ENCODE results near the gene METRNL.
A peak's percentile ranks its signal among the peaks of the same experiment; 100 is the strongest.
"Not testable (repeated sequence)": the region's sequence is repeated elsewhere in the genome, so short reads cannot be mapped to it uniquely, and the experiment has no call there.

The METRNL gene

DNA sequence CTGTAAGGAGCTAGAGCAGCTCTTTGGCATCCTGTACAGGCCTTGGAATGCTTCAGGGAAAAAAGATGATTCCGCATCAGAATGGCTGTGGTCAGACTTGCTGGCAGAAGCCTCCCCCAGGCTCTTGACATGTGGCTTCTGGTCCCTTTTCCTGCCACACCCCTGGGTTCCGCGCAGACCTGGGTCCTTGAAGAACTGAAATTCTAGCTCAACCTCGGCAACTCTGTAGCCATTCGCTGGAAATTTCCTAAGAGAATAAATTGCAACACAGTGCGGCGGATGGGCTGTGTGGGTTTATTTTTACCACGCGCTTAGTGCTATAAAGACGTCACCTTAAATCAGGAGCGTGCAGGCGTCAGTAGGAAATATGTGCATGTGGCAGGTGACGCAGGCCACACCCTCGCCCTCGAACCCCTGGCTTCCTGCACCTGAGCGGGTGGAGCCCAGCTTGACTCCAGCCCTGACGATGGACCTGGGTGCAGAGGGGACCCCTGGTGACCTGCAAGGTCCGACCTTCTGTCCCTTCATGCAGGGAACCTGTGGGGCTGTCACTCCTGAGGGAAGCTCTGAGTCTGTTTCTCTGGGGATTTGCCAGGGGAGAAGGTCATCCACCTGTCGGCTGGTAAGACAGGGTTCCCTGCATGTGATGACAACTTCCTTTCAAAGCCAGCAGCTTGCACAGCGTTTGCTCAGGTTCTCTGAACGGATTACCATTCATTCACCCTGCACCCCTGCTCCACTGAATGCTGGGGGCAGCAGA is 46.3 kb downstream of the METRNL start:
- peak; percentile 35 for DNase-seq

DNA sequence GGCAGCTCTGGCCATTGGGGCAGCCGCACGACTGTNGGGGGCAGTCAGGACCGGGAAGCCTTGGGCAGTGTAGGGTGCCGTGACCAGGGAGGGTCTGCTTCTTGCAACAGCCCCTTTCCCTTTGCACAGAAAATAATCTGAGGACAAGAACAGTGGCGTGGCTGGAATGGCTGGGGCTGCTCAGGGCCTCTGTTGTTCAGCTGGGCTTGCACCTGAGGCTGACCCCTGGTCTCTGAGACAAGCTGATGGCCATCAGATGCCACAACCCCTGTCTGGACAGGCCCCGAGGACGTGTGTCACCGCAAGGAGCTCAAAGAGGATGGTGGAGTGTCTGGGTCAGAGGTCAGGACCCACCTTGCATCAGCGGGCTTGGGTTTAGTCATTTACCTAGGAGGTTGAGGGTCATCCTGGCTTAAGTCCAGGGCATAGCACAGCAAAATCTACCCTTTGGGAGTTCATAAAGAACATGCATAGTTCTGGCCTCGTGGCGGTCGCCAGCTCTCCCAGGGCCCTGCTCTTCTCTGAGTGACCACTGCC is 46.9 kb downstream of the METRNL start:
- no peak for DNase-seq

DNA sequence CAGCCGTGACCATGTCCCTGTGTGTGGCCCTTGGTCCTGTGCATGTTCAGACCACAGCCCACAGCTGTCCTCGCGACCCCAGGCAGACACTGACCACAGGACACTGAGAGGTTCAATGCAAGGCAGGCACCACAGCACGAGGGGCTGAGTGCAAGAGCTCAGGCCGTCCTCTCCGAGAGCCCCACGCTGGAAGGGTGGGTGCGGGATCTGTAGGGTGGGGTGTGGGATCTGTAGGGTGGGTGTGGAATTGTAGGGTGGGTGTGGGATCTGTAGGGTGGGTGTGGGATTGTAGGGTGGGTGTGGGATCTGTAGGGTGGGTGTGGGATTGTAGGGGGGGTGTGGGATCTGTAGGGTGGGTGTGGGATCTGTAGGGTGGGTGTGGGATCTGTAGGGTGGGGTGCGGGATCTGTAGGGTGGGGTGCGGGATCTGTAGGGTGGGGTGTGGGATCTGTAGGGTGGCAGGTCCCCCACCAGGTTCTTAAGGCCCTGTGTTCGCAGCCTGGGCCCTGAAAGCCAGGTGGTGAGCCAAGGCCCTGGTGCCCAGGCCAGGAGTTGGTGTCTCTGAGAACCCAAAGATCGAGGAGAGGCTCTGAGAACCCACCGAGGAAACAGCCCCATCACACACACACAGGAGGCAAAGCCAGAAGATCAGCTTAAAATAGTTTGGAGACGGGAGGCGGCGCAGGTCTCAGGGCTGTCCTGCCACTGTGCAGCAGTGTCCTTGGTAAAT is 48.2 kb downstream of the METRNL start:
- DNase-seq = no peak

DNA sequence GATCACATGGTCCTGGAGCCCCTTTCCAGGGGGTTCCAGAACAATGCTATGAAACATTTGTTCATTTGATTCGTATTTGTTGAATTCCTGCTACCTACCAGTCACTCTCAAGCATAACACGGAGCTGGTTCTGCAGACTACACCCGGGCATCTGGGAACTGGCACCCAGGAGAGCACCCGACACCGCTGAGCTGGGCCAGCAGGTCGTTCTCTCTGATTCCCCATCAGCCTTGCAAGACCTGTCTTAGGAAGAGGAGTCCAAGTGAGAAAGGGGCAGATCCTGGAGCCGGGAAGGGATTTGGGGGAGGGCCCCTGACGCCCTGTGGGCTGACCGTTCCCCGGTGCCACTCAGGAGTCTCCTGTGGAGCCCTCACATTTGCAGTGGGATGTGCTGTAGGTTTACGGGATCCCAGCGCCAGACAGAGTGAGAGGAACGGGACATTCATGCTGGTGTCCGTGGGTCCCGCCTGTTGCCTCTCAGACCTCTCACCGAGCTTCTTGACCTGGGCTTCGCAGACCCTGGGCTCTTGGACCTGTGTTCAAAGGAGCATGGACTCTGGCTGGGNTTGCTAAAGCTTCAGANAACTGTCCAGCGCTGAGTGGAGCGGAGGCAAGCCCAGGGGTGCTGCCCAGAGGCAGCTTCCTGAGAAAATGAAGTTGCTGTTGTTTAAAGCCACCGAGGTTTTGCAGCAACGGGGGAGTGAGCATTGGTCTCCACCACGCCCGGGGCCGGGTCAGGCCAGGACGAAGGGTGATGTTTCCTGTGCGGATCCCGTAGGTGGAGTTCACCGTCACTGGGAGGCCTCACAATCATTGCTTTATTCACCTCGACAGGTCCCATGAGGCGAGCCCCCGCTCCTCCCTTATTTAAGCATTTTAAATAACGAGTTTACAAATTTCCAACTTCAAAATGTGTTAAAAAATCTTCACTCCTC is 49.2 kb downstream of the METRNL start:
- no peak for DNase-seq

DNA sequence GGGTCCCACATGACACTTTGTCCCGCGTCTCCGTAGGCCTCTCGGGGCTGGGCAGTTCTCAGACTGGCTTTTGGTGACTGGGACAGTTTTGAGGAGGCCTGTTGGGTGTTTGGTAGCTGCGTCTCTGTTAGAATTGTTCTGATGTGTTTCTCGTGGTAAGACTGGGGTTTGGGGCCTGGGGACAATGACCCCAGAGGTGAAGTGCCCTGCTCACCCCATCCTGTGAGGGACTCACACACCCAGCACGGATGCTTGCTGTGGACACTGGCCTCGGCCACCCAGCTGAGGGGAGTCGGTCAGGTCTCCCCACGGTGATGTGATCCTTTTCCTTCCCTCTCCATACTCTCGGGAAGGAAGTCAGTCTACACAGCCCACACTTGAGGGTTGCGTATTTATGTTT is 50.3 kb downstream of the METRNL start:
- DNase-seq = no peak

DNA sequence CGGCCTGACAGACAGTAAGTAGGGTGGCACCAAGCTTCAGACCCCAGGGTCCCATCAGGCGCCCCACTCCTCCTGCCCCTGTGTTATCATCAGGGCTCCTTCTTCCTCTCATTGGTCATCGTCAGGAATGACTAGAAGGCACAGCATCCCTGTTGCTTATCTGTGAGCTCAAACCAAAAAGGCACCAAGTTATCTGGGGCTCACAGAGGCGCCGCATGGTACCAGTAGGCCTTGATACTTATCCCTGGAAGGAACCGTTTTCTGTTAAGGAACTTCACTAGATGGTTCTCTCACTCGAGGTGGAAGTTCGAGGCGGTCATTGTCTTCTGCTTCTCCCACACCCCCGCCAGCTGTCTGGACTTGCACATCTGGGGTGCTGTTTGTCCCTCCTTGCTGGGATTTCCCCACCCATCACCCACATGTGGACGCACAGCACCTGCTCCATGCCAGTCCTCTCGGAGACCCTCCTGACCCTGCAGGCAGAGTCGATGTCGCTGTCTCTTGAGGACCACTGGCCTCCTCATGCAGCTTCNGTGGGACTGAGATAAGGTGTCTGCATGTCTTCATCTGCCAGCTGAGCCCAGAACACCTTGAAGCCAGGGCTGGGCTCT is 52.1 kb downstream of the METRNL start:
- DNase-seq = no peak

DNA sequence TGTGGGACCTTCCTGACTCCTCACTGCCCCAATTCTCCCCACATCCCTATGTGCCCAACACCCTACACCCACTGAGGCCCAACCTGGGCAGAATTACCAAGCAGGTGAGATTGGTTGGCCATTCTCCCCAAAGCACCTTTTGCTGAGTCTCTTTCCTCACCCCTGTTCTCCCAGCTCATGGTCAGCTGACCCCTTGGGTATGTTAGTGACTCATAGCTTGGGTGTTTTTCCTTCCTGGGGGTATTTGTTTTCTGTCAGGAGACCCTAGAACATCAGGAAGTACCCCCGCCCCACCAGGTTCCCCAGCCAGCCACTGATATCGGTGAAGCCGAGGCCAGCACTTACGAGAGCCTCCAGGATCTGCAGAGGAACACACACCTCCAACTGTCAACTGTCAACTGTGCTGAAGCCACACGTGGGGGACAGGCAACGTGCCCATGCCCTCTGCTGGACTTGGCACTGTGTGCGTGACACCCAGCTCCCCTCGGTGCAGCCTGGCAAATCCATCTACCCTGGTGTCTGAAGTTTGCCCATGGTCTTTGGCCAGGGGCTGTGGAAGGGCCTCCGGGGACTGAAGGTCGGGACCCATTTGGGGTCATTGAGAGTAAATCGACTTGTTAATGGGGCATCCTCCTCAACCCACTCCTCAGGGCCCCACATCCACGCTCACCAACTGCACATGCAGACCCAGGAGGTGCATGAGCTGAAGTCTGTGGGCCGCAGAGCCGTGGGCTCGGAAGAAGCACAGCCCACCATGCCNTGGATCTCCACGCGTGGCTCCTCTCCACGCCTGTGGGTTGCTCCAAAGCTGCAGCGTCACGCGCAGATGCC is 53.1 kb downstream of the METRNL start:
- DNase-seq = no peak

DNA sequence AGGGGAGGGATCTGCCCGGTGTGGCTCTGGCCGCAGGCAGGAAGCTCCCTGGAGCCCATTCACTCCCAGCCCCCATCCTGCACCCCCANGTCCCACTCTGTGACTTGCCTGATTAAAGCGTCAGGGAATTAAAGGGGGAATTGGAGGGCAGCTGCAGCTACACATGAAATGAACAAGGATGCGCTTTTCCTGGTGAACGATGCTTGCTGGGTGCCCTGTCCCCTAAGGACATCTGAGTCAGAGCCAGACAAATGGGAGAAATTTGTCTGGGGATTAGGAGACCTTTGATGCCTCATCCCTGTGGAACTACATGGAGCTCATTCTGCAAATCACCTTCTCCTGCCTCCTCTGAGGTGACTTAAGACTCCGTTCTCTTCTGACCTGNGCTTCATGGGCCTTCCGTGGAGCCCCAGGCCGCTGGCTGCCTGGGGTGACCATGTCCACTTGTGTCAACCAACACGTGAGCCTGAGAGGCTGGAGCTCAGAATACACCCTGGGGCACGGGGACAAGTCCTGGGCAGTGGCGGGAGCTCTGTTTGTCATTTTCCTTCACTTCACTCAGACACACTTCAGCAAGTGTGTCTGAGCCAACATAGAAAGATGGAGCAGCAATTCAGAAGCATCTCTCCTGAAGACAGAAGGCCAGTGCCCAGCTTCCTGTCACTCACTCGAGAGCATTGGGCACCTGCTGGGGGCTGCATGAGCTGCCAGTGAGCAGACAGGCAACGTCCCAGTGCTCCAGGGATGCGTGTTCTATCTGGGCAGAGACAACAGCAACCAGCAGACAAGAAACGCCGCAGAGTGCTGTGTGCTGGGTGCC is 54.1 kb downstream of the METRNL start:
- peak; percentile 9 for DNase-seq

DNA sequence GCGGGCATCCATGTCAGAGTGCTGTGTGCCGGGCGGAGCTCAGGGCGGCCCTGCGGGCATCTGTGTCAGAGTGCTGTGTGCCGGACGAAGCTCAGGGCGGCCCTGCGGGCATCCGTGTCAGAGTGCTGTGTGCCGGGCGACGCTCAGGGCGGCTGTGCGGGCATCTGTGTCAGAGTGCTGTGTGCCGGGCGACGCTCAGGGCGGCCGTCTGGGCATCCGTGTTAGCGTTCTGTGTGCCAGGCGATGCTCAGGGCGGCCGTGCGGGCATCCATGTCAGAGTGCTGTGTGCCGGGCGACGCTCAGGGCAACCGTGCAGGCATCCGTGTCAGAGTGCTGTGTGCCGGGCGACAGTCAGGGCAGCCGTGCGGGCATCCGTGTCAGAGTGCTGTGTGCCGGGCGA is 55.0 kb downstream of the METRNL start:
- not testable (repeated sequence) for DNase-seq

DNA sequence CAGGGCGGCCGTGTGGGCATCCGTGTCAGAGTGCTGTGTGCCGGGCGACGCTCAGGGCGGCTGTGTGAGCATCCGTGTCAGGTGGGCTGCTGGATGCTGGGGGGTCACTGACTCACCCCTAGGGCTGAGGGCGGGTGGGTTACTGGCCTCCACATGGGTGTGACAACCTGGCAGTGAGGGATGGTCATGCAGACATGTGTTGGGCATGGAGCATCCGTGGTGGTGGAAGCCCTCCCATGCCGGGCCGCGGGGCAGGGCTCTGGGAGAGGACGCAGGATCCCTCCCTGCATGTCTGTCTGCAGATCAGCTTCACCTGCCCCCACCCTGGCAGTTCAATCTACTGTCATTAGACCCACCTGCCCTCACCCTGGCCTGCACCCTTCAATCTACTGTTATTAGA is 56.3 kb downstream of the METRNL start:
- DNase-seq = no peak

DNA sequence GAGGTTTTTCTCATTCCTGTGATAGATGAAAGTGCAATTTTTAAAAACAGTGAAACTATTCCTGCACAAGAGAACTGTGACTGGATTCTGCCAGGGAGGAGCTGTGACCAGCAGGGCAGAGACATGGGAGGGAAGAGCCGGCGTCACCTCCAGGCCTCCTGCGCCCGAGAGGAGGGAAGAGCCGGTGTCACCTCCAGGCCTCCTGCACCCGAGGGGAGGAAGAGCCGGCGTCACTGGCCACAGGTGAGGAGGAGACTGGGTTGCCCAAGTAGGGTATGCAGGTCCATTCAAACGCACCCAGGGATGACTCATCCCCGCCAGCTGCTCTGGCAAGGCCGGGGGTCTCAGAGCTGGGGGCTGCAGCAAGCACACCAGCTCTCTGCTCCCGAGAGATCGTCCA is 56.7 kb downstream of the METRNL start:
- no peak for DNase-seq

DNA sequence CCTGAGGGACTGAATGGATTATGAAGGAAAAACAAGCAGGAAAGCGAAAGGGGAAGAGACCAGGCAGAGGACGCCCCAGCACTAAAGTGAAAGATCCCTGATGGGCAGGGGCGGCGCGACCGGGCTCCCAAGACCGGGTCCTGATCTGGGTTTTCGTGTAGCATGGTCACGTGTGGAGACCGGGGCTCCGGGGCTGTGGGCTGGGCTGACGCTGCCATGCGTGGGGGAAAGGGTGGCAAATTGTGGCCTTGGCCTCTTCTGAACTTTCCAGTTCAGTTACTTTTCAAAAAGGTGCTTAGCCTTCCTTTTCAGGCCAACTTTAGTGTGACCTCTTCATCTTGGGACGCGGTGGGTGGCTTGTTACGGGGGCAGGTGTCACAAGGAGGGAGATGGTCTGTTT is 57.5 kb downstream of the METRNL start:
- no peak for DNase-seq

DNA sequence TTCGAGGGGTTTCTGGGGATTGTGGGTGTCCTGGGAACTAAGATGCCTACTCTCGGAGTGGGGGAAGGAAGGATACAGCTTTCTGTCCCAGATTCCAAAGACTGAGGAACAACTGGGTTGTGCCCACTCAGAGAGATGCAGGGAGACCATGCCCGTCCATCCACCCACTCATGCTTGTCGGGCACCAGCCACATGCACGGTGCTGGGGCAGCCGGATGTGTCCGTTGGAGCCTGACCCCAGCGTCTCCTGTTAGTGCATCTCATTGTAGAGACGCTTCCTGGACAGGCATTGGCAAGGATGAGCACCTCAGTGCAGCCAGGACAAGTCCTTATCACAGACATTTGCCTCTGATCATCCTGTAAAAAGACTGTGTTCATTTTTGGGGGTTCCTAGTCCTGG is 58.1 kb downstream of the METRNL start:
- no peak for DNase-seq

DNA sequence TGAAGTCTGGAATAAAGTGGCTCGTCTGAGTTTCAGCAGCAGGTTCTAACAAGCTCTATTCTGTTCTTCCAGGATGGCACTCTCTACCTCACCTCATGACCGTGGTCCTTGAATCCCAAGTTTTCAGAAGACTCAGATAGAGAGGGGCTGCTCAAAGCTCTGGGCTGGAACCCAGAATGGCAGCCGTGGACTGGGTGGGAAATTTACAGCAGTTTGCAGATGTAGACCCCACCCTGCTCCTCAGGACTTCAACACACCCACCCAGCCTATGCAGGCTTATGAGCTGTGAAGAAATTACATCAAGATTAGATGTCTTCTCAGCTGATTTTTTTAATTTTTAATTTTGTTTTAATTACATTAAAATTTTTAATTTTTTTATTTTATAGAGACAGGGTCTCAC is 59.4 kb downstream of the METRNL start:
- DNase-seq = no peak

DNA sequence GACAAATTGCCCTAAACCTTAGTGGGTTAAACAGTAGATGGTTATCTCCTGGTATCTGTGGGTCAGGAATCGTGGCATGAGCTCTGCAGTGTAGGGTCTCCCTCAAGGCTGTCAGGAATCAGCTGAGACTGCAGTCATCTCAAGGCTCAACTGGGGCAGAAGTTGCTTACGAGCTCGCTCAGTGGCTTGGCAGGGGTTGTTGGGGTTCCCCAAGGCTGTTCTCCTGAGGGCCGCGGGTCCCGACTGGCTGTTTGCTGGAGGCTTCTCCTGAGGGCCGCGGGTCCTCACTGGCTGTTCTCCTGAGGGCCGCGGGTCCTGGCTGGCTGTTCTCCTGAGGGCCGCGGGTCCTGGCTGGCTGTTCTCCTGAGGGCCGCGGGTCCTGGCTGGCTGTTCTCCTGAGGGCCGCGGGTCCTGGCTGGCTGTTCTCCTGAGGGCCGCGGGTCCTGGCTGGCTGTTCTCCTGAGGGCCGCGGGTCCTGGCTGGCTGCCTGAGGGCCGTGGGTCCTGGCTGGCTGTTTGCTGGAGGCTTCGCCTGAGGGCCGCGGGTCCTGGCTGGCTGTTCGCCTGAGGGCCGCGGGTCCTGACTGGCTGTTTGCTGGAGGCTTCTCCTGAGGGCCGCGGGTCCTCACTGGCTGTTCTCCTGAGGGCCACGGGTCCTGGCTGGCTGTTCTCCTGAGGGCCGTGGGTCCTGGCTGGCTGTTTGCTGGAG is 60.3 kb downstream of the METRNL start:
- not testable (repeated sequence) for DNase-seq

DNA sequence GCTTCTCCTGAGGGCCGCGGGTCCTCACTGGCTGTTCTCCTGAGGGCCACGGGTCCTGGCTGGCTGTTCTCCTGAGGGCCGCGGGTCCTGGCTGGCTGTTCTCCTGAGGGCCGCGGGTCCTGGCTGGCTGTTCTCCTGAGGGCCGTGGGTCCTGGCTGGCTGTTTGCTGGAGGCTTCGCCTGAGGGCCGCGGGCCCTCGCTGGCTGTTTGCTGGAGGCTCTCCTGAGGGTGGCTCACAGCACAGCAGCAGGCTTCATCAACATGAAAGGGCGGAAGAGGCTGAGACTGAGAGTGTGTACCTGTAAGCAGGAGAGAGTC is 60.8 kb downstream of the METRNL start:
- not testable (repeated sequence) for DNase-seq

DNA sequence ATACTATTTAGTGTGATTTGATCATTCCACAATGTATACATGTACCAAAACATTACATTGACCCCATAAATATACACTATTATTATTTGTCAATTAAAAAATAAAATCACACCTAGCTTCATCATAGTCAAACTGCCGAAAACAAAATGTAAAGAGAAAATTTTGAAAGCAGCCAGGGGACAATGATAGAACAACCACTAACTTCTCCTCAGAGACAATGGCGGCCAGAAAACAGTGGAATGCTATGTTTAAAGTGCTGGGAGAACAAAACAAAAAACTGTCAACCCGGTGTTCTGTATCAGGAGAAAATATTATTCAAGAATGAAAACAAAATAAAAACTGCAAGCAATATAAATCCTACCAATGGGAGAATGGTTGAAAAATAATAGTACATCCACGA is 63.2 kb downstream of the METRNL start:
- no peak for DNase-seq

DNA sequence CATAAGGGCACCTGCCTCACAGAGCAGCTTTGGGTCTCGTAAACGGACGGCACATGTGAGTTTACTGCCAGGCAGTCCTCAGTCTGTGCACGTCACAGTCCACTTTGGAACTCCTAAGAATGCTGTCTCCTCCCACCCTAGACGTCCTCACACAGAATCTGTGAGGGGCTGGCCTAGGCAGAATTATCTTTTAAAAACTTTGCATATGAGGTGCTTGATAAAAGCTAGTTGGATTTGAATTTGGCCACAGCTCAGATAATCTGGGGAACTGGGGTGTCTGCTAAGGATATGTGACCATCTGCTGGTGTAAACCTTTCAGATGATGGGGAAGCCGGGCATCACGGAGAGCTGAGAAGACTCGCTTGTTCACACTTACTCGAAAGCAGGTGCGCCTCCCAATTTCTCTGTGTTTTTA is 64.4 kb downstream of the METRNL start:
- no peak for DNase-seq
